ENCODE results near the gene FSCN2. TPM values are rescaled to one million over a fixed set of nuclear protein-coding genes. Genes with fewer than 3 reads are reported as not detected.
"Not testable (repeated sequence)": the region's sequence is repeated elsewhere in the genome, so short reads cannot be mapped to it uniquely, and the experiment has no call there.

FSCN2 gene
- total RNA-seq, 2 experiments from 2014 or later = 0.94 to 1.7 TPM

- Mint-ChIP-seq H3K4me1 (peaks cover 2% of the 10 kb centered on the region), H3K4me3 (no peak overlapping the region), H3K27ac (no peak overlapping the region), H3K27me3 (no peaks in the 10 kb centered on the region), H3K36me3 (peaks cover 13% of the 10 kb centered on the region), H3K9me3 (no peaks in the 10 kb centered on the region)
- DNase-seq (no peak), ATAC-seq (ENCODE audit: low read depth) (no peak)
- POLR2A ChIA-PET = no interaction called here
Measured at GRCh38 chr17:81575836-81576235, 47.7 kb downstream of the FSCN2 start.

GRCh38 chr17:81576621-81577277 lies 48.6 kb downstream of the FSCN2 start:
- no peak overlapping the region for H3K27ac Mint-ChIP-seq
- H3K27me3 Mint-ChIP-seq = no peaks in the 10 kb centered on the region
- H3K4me3 Mint-ChIP-seq = no peak overlapping the region
- H3K9me3 Mint-ChIP-seq = no peaks in the 10 kb centered on the region
- no peak for DNase-seq
- peaks cover 13% of the 10 kb centered on the region for H3K36me3 Mint-ChIP-seq
- peaks cover 2% of the 10 kb centered on the region for H3K4me1 Mint-ChIP-seq
- POLR2A ChIA-PET = no interaction called here
- no peak for ATAC-seq (ENCODE audit: low read depth)

- no peak for ATAC-seq (ENCODE audit: low read depth)
- DNase-seq = no peak
- H3K27me3 Mint-ChIP-seq = no peaks in the 10 kb centered on the region
- peaks cover 2% of the 10 kb centered on the region for H3K4me1 Mint-ChIP-seq
- peak overlapping the region; percentile 54 for H3K27ac Mint-ChIP-seq
- H3K9me3 Mint-ChIP-seq = no peaks in the 10 kb centered on the region
- H3K4me3 Mint-ChIP-seq = no peak overlapping the region
- H3K36me3 Mint-ChIP-seq = peaks cover 13% of the 10 kb centered on the region
- POLR2A ChIA-PET = no interaction called here
Measured at GRCh38 chr17:81577278-81578000, 49.3 kb downstream of the FSCN2 start.

GRCh38 chr17:81578038-81578441 lies 49.9 kb downstream of the FSCN2 start:
- DNase-seq (no peak), ATAC-seq (ENCODE audit: low read depth) (no peak)
- H3K4me1 Mint-ChIP-seq = peaks cover 2% of the 10 kb centered on the region
- POLR2A ChIA-PET = no interaction called here
- peaks cover 14% of the 10 kb centered on the region for H3K36me3 Mint-ChIP-seq
- no peaks in the 10 kb centered on the region for H3K27me3 Mint-ChIP-seq
- H3K27ac Mint-ChIP-seq = no peak overlapping the region
- no peak overlapping the region for H3K4me3 Mint-ChIP-seq
- no peaks in the 10 kb centered on the region for H3K9me3 Mint-ChIP-seq

GRCh38 chr17:81578561-81579225 lies 50.5 kb downstream of the FSCN2 start:
- Mint-ChIP-seq H3K27me3 (no peaks in the 10 kb centered on the region), H3K4me1 (peaks cover 2% of the 10 kb centered on the region), H3K27ac (no peak overlapping the region), H3K36me3 (peaks cover 15% of the 10 kb centered on the region), H3K9me3 (no peaks in the 10 kb centered on the region), H3K4me3 (no peak overlapping the region)
- no peak for ATAC-seq (ENCODE audit: low read depth)
- POLR2A ChIA-PET = no interaction called here
- no peak for DNase-seq

- Mint-ChIP-seq H3K4me3 (no peak overlapping the region), H3K27me3 (no peaks in the 10 kb centered on the region), H3K27ac (no peak overlapping the region), H3K9me3 (no peaks in the 10 kb centered on the region), H3K4me1 (peaks cover 2% of the 10 kb centered on the region), H3K36me3 (peaks cover 13% of the 10 kb centered on the region)
- ATAC-seq (ENCODE audit: low read depth) = no peak
- POLR2A ChIA-PET = no interaction called here
- DNase-seq = no peak
Measured at GRCh38 chr17:81579298-81579697, 51.1 kb downstream of the FSCN2 start.

GRCh38 chr17:81579821-81580321 lies 51.7 kb downstream of the FSCN2 start:
- POLR2A ChIA-PET = no interaction called here
- H3K9me3 Mint-ChIP-seq = no peaks in the 10 kb centered on the region

GRCh38 chr17:81580481-81580880 lies 52.3 kb downstream of the FSCN2 start:
- no peak overlapping the region for H3K4me3 Mint-ChIP-seq
- H3K36me3 Mint-ChIP-seq = peaks cover 17% of the 10 kb centered on the region
- ATAC-seq (ENCODE audit: low read depth) (no peak), DNase-seq (no peak)
- peaks cover 2% of the 10 kb centered on the region for H3K4me1 Mint-ChIP-seq
- POLR2A ChIA-PET = no interaction called here
- peak overlapping the region; percentile 35 for H3K27ac Mint-ChIP-seq
- H3K27me3 Mint-ChIP-seq = no peaks in the 10 kb centered on the region
- no peaks in the 10 kb centered on the region for H3K9me3 Mint-ChIP-seq

More at GRCh38 chr17:81579821-81580321, 51.7 kb downstream of the FSCN2 start:
- H3K27me3 Mint-ChIP-seq = no peaks in the 10 kb centered on the region
- peaks cover 2% of the 10 kb centered on the region for H3K4me1 Mint-ChIP-seq
- H3K4me3 Mint-ChIP-seq = no peak overlapping the region
- no peak for ATAC-seq (ENCODE audit: low read depth)
- peaks cover 13% of the 10 kb centered on the region for H3K36me3 Mint-ChIP-seq
- DNase-seq = no peak
- peak overlapping the region; percentile 35 for H3K27ac Mint-ChIP-seq

- Mint-ChIP-seq H3K27me3 (no peaks in the 10 kb centered on the region), H3K9me3 (no peaks in the 10 kb centered on the region), H3K27ac (no peak overlapping the region), H3K4me3 (no peak overlapping the region), H3K36me3 (peaks cover 23% of the 10 kb centered on the region), H3K4me1 (peaks cover 2% of the 10 kb centered on the region)
- POLR2A ChIA-PET = interaction anchor here (0.9 kb wide), 1 partner anchor 30 kb away, joined by 4 read pairs; the partner anchor contains the start of gene FAAP100
- ATAC-seq (ENCODE audit: low read depth) = no peak
- no peak for DNase-seq
Measured at GRCh38 chr17:81581758-81582157, 53.6 kb downstream of the FSCN2 start.

- no peaks in the 10 kb centered on the region for H3K9me3 Mint-ChIP-seq
- no peak for ATAC-seq (ENCODE audit: low read depth)
- POLR2A ChIA-PET = interaction anchor here (0.9 kb wide), 1 partner anchor 30 kb away, joined by 4 read pairs; the partner anchor contains the start of gene FAAP100
- no peak overlapping the region for H3K27ac Mint-ChIP-seq
- no peak for DNase-seq
- H3K4me1 Mint-ChIP-seq = peaks cover 2% of the 10 kb centered on the region
- H3K4me3 Mint-ChIP-seq = no peak overlapping the region
- H3K27me3 Mint-ChIP-seq = no peaks in the 10 kb centered on the region
- peaks cover 24% of the 10 kb centered on the region for H3K36me3 Mint-ChIP-seq
Measured at GRCh38 chr17:81582341-81582740, 54.2 kb downstream of the FSCN2 start.

- POLR2A ChIA-PET = interaction anchor here (0.9 kb wide), 1 partner anchor 31 kb away, joined by 4 read pairs; the partner anchor contains the start of gene FAAP100
- ATAC-seq (ENCODE audit: low read depth) (no peak), DNase-seq (no peak)
- Mint-ChIP-seq H3K9me3 (no peaks in the 10 kb centered on the region), H3K36me3 (peaks cover 24% of the 10 kb centered on the region), H3K4me3 (no peak overlapping the region), H3K4me1 (peaks cover 2% of the 10 kb centered on the region), H3K27me3 (no peaks in the 10 kb centered on the region), H3K27ac (no peak overlapping the region)
Measured at GRCh38 chr17:81582749-81583148, 54.6 kb downstream of the FSCN2 start.

- H3K9me3 Mint-ChIP-seq = no peaks in the 10 kb centered on the region
- POLR2A ChIA-PET = no interaction called here
- H3K27ac Mint-ChIP-seq = no peak overlapping the region
- H3K27me3 Mint-ChIP-seq = no peaks in the 10 kb centered on the region
- H3K4me1 Mint-ChIP-seq = peaks cover 2% of the 10 kb centered on the region
- H3K4me3 Mint-ChIP-seq = no peak overlapping the region
- H3K36me3 Mint-ChIP-seq = peaks cover 30% of the 10 kb centered on the region
- DNase-seq = no peak
- ATAC-seq (ENCODE audit: low read depth) = no peak
Measured at GRCh38 chr17:81583589-81584342, 55.6 kb downstream of the FSCN2 start.

GRCh38 chr17:81584771-81585170 lies 56.6 kb downstream of the FSCN2 start:
- not testable (repeated sequence) for ATAC-seq (ENCODE audit: low read depth)
- peaks cover 28% of the 10 kb centered on the region for H3K36me3 Mint-ChIP-seq

More at GRCh38 chr17:81584771-81585170, 56.6 kb downstream of the FSCN2 start:
- H3K9me3 Mint-ChIP-seq, H3K27ac Mint-ChIP-seq, H3K4me1 Mint-ChIP-seq, H3K4me3 Mint-ChIP-seq, H3K27me3 Mint-ChIP-seq, DNase-seq: not testable (repeated sequence)
- POLR2A ChIA-PET = interaction anchor here (0.7 kb wide), 1 partner anchor 16 kb away, joined by 11 read pairs; no protein-coding TSS in a partner anchor
